Endothelial cell of umbilical vein (primary cell): Measurements from ENCODE around the gene POLR3A.

Experiments
- EZH2 ChIP-seq: IDR thresholded peaks from 2 replicates; pipeline ENCODE4 v1.6.1; 2012; ENCODE audit warnings: borderline replicate concordance, low read depth, mild to moderate bottlenecking, moderate library complexity, low read length, inconsistent platforms; ENCODE audit not compliant: severe bottlenecking
- FOS ChIP-seq: IDR thresholded peaks from 2 replicates; pipeline ENCODE4 v1.6.1; 2011; ENCODE audit warnings: mild to moderate bottlenecking, low read length, moderate library complexity, borderline replicate concordance; ENCODE audit not compliant: insufficient read depth
- JUN ChIP-seq: IDR thresholded peaks from 2 replicates; pipeline ENCODE4 v1.6.1; 2011; ENCODE audit warnings: borderline replicate concordance, low read depth; ENCODE audit not compliant: insufficient read length, insufficient read depth
- MYC ChIP-seq: IDR thresholded peaks from one replicate; pipeline ENCODE4 v1.6.1; 2011; ENCODE audit warnings: mild to moderate bottlenecking, low read depth, low read length
- POLR2A ChIP-seq: IDR thresholded peaks from 2 replicates; pipeline ENCODE4 v1.6.1; 2012; ENCODE audit warnings: low read depth, mild to moderate bottlenecking, control low read depth, low read length
- POLR2AphosphoS5 ChIP-seq: IDR thresholded peaks from 2 replicates; pipeline ENCODE4 v1.6.1; 2012; ENCODE audit warnings: low read depth, mild to moderate bottlenecking, control low read depth, low read length, moderate library complexity; ENCODE audit not compliant: insufficient read depth
- TF ChIP-seq, protein P1 (sequence below), 2 donors: IDR thresholded peaks; 1 replicate in 1 of 2; 2 replicates in 1 of 2; pipeline ENCODE4 v1.5.1; 2011; ENCODE audit warnings: low read length in 2 of 2, mild to moderate bottlenecking in 2 of 2, moderate library complexity in 2 of 2, control low read depth in 1 of 2, inconsistent platforms in 1 of 2, low read depth in 1 of 2; ENCODE audit not compliant: insufficient read depth in 1 of 2; ENCODE audit errors: extremely low read depth in 1 of 2

DNA sequence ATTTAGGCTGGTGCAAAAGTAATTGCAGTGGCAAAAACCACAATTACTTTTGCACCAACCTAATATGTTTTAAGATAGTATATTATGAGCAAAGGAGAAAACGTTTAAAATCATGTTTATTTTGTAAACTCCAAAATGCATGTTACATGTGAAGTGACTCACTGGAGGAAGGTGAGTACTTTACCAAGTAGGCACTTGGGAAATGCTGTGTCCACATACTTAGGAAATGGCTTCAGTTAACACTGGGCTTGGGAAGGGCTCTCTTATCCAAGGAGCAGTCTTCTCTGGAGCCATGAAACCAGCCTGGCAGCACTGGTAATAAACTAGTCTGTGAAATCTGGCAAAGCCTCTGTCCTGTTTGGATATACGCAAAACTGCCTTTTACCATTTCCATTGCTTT is 8.8 kb upstream of the POLR3A start:
- TF ChIP-seq, protein P1, sequence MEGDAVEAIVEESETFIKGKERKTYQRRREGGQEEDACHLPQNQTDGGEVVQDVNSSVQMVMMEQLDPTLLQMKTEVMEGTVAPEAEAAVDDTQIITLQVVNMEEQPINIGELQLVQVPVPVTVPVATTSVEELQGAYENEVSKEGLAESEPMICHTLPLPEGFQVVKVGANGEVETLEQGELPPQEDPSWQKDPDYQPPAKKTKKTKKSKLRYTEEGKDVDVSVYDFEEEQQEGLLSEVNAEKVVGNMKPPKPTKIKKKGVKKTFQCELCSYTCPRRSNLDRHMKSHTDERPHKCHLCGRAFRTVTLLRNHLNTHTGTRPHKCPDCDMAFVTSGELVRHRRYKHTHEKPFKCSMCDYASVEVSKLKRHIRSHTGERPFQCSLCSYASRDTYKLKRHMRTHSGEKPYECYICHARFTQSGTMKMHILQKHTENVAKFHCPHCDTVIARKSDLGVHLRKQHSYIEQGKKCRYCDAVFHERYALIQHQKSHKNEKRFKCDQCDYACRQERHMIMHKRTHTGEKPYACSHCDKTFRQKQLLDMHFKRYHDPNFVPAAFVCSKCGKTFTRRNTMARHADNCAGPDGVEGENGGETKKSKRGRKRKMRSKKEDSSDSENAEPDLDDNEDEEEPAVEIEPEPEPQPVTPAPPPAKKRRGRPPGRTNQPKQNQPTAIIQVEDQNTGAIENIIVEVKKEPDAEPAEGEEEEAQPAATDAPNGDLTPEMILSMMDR (IDR thresholded peaks at IDR 0.05; ENCODE audit: extremely low read depth in 1 of 2, insufficient read depth in 1 of 2, low read depth in 1 of 2, low read length in 2 of 2): no peak
- TF ChIP-seq EZH2: no peak
- TF ChIP-seq POLR2A: peak; percentile 15
- no peak for TF ChIP-seq JUN
- no peak for TF ChIP-seq MYC
- TF ChIP-seq POLR2AphosphoS5: peak; percentile 9
- peak; percentile 54 for TF ChIP-seq FOS
